Measurements from ENCODE around the gene CLIC1.

DNA sequence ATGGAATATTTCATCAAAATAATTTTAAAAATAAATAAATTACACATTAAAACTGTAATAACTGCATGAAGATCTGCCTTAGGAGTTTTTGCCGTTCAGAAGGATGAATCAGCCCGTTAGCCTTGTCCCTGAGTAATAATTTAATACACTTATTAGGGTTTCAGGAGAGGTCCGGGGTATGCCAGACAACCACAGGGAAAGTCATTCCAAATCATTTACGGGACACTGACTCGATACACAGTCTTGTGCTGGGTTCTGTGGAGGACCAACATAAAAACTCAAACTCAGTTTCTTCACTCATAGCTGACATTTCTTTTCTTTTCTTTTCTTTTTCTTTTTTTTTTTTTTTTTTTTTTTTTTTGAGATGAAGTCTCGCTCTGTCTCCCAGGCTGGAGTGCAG, 30.4 kb downstream of the CLIC1 start:
- TF ChIP-seq, protein P1, sequence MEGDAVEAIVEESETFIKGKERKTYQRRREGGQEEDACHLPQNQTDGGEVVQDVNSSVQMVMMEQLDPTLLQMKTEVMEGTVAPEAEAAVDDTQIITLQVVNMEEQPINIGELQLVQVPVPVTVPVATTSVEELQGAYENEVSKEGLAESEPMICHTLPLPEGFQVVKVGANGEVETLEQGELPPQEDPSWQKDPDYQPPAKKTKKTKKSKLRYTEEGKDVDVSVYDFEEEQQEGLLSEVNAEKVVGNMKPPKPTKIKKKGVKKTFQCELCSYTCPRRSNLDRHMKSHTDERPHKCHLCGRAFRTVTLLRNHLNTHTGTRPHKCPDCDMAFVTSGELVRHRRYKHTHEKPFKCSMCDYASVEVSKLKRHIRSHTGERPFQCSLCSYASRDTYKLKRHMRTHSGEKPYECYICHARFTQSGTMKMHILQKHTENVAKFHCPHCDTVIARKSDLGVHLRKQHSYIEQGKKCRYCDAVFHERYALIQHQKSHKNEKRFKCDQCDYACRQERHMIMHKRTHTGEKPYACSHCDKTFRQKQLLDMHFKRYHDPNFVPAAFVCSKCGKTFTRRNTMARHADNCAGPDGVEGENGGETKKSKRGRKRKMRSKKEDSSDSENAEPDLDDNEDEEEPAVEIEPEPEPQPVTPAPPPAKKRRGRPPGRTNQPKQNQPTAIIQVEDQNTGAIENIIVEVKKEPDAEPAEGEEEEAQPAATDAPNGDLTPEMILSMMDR (conservative IDR thresholded peaks at IDR 0.05; ENCODE audit: low read depth in 2 of 2) = no peak
- TF ChIP-seq POLR2AphosphoS5 (IDR thresholded peaks at IDR 0.05; ENCODE audit: low read depth) (no peak), EZH2 (IDR thresholded peaks at IDR 0.05; ENCODE audit: low read depth, unreplicated experiment) (no peak), EZH2phosphoT487 (IDR thresholded peaks at IDR 0.05; ENCODE audit: unreplicated experiment) (no peak), CREB1 (CRISPR knock-in tag; IDR thresholded peaks at IDR 0.05; ENCODE audit: low read depth) (no peak), STAT1 (IDR thresholded peaks at IDR 0.05; ENCODE audit: unreplicated experiment) (no peak), ZNF331 (CRISPR knock-in tag; IDR thresholded peaks at IDR 0.05; ENCODE audit: low read depth) (no peak)
- TF ChIP-seq, protein P2, sequence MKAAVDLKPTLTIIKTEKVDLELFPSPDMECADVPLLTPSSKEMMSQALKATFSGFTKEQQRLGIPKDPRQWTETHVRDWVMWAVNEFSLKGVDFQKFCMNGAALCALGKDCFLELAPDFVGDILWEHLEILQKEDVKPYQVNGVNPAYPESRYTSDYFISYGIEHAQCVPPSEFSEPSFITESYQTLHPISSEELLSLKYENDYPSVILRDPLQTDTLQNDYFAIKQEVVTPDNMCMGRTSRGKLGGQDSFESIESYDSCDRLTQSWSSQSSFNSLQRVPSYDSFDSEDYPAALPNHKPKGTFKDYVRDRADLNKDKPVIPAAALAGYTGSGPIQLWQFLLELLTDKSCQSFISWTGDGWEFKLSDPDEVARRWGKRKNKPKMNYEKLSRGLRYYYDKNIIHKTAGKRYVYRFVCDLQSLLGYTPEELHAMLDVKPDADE (IDR thresholded peaks at IDR 0.05) = no peak
- TF ChIP-seq, protein P3, sequence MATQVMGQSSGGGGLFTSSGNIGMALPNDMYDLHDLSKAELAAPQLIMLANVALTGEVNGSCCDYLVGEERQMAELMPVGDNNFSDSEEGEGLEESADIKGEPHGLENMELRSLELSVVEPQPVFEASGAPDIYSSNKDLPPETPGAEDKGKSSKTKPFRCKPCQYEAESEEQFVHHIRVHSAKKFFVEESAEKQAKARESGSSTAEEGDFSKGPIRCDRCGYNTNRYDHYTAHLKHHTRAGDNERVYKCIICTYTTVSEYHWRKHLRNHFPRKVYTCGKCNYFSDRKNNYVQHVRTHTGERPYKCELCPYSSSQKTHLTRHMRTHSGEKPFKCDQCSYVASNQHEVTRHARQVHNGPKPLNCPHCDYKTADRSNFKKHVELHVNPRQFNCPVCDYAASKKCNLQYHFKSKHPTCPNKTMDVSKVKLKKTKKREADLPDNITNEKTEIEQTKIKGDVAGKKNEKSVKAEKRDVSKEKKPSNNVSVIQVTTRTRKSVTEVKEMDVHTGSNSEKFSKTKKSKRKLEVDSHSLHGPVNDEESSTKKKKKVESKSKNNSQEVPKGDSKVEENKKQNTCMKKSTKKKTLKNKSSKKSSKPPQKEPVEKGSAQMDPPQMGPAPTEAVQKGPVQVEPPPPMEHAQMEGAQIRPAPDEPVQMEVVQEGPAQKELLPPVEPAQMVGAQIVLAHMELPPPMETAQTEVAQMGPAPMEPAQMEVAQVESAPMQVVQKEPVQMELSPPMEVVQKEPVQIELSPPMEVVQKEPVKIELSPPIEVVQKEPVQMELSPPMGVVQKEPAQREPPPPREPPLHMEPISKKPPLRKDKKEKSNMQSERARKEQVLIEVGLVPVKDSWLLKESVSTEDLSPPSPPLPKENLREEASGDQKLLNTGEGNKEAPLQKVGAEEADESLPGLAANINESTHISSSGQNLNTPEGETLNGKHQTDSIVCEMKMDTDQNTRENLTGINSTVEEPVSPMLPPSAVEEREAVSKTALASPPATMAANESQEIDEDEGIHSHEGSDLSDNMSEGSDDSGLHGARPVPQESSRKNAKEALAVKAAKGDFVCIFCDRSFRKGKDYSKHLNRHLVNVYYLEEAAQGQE (IDR thresholded peaks at IDR 0.05; ENCODE audit: unreplicated experiment) = no peak
- TF ChIP-seq, protein P4, sequence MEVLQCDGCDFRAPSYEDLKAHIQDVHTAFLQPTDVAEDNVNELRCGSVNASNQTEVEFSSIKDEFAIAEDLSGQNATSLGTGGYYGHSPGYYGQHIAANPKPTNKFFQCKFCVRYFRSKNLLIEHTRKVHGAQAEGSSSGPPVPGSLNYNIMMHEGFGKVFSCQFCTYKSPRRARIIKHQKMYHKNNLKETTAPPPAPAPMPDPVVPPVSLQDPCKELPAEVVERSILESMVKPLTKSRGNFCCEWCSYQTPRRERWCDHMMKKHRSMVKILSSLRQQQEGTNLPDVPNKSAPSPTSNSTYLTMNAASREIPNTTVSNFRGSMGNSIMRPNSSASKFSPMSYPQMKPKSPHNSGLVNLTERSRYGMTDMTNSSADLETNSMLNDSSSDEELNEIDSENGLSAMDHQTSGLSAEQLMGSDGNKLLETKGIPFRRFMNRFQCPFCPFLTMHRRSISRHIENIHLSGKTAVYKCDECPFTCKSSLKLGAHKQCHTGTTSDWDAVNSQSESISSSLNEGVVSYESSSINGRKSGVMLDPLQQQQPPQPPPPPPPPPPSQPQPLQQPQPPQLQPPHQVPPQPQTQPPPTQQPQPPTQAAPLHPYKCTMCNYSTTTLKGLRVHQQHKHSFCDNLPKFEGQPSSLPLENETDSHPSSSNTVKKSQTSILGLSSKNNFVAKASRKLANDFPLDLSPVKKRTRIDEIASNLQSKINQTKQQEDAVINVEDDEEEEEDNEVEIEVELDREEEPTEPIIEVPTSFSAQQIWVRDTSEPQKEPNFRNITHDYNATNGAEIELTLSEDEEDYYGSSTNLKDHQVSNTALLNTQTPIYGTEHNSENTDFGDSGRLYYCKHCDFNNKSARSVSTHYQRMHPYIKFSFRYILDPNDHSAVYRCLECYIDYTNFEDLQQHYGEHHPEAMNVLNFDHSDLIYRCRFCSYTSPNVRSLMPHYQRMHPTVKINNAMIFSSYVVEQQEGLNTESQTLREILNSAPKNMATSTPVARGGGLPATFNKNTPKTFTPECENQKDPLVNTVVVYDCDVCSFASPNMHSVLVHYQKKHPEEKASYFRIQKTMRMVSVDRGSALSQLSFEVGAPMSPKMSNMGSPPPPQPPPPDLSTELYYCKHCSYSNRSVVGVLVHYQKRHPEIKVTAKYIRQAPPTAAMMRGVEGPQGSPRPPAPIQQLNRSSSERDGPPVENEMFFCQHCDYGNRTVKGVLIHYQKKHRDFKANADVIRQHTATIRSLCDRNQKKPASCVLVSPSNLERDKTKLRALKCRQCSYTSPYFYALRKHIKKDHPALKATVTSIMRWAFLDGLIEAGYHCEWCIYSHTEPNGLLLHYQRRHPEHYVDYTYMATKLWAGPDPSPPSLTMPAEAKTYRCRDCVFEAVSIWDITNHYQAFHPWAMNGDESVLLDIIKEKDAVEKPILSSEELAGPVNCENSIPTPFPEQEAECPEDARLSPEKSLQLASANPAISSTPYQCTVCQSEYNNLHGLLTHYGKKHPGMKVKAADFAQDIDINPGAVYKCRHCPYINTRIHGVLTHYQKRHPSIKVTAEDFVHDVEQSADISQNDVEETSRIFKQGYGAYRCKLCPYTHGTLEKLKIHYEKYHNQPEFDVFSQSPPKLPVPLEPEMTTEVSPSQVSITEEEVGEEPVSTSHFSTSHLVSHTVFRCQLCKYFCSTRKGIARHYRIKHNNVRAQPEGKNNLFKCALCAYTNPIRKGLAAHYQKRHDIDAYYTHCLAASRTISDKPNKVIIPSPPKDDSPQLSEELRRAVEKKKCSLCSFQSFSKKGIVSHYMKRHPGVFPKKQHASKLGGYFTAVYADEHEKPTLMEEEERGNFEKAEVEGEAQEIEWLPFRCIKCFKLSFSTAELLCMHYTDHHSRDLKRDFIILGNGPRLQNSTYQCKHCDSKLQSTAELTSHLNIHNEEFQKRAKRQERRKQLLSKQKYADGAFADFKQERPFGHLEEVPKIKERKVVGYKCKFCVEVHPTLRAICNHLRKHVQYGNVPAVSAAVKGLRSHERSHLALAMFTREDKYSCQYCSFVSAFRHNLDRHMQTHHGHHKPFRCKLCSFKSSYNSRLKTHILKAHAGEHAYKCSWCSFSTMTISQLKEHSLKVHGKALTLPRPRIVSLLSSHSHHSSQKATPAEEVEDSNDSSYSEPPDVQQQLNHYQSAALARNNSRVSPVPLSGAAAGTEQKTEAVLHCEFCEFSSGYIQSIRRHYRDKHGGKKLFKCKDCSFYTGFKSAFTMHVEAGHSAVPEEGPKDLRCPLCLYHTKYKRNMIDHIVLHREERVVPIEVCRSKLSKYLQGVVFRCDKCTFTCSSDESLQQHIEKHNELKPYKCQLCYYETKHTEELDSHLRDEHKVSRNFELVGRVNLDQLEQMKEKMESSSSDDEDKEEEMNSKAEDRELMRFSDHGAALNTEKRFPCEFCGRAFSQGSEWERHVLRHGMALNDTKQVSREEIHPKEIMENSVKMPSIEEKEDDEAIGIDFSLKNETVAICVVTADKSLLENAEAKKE (CRISPR knock-in tag; IDR thresholded peaks at IDR 0.05) = no peak
